Mesenchymal stem cell (in vitro differentiated cells and primary cell): ENCODE results near the gene QPRT.
"Not testable (repeated sequence)": the region's sequence is repeated elsewhere in the genome, so short reads cannot be mapped to it uniquely, and the experiment has no call there.

ENCODE experiments used
- DNase-seq: peaks from one replicate; pipeline ENCODE4 v3.0.0-alpha.2; 2013
- H2AFZ ChIP-seq: one replicate; pipeline ENCODE4 v1.6.1; 2013; ENCODE audit warnings: low read depth, mild to moderate bottlenecking, control low read depth, inconsistent platforms, low read length, moderate library complexity
- H2AK5ac ChIP-seq: 2 replicates; pipeline ENCODE4 v1.6.1; 2013; ENCODE audit warnings: low read length, moderate library complexity, mild to moderate bottlenecking, inconsistent platforms; ENCODE audit not compliant: severe bottlenecking
- H2BK120ac ChIP-seq: one replicate; pipeline ENCODE4 v1.6.1; 2013; ENCODE audit warnings: low read depth, mild to moderate bottlenecking, inconsistent platforms, low read length, moderate library complexity
- H2BK12ac ChIP-seq, 2 experiments: one replicate each; pipeline ENCODE4 v1.6.1; 2013; ENCODE audit warnings: inconsistent platforms in 2 of 2, low read length in 2 of 2, mild to moderate bottlenecking in 2 of 2, moderate library complexity in 2 of 2, control low read depth in 1 of 2
- H2BK15ac ChIP-seq: one replicate; pipeline ENCODE4 v1.6.1; 2013; ENCODE audit warnings: mild to moderate bottlenecking, low read depth, inconsistent platforms; ENCODE audit not compliant: poor library complexity, severe bottlenecking
- H2BK5ac ChIP-seq: 2 replicates; pipeline ENCODE4 v1.6.1; 2013; ENCODE audit warnings: low read depth, mild to moderate bottlenecking, low read length, control low read depth, inconsistent platforms; ENCODE audit not compliant: poor library complexity, severe bottlenecking
- H3K14ac ChIP-seq, 2 experiments: one replicate each; pipeline ENCODE4 v1.6.1; 2013; ENCODE audit warnings: inconsistent platforms in 2 of 2, low read length in 2 of 2, control low read depth in 1 of 2, mild to moderate bottlenecking in 1 of 2, moderate library complexity in 1 of 2
- H3K18ac ChIP-seq, 2 experiments: one replicate each; pipeline ENCODE4 v1.6.1; 2013; ENCODE audit warnings: inconsistent platforms in 2 of 2, low read length in 2 of 2, control low read depth in 1 of 2, low read depth in 1 of 2, mild to moderate bottlenecking in 1 of 2
- H3K23ac ChIP-seq, 2 experiments: one replicate each; pipeline ENCODE4 v1.6.1; 2013; ENCODE audit warnings: inconsistent platforms in 2 of 2, low read length in 2 of 2, mild to moderate bottlenecking in 2 of 2, moderate library complexity in 2 of 2, control low read depth in 1 of 2
- H3K27ac ChIP-seq: 2 replicates; pipeline ENCODE4 v1.5.1; 2013; ENCODE audit warnings: mild to moderate bottlenecking, moderate library complexity, low read length, control low read depth, inconsistent platforms; ENCODE audit not compliant: poor library complexity, severe bottlenecking
- H3K27me3 ChIP-seq, 2 experiments: 2 replicates each; pipeline versions ENCODE4 v1.6.1 to v1.7.0; 2013; ENCODE audit warnings: low read length in 2 of 2, mild to moderate bottlenecking in 2 of 2, moderate library complexity in 2 of 2, control low read depth in 1 of 2, inconsistent platforms in 1 of 2; ENCODE audit not compliant: control insufficient read depth in 1 of 2, insufficient read depth in 1 of 2
- H3K36me3 ChIP-seq, 2 experiments: 2 replicates each; pipeline versions ENCODE4 v1.6.1 to v1.7.0; 2013; ENCODE audit warnings: low read length in 2 of 2, control low read depth in 1 of 2, inconsistent platforms in 1 of 2, low read depth in 1 of 2, mild to moderate bottlenecking in 1 of 2; ENCODE audit not compliant: insufficient read depth in 2 of 2, control insufficient read depth in 1 of 2
- H3K4ac ChIP-seq, 2 experiments: one replicate each; pipeline ENCODE4 v1.6.1; 2013; ENCODE audit warnings: inconsistent platforms in 2 of 2, low read length in 2 of 2, mild to moderate bottlenecking in 2 of 2, moderate library complexity in 2 of 2, control low read depth in 1 of 2, low read depth in 1 of 2
- H3K4me1 ChIP-seq: 2 replicates; pipeline ENCODE4 v1.6.1; 2013; ENCODE audit warnings: low read depth, low read length, control low read depth; ENCODE audit not compliant: control insufficient read depth, insufficient read depth
- H3K4me2 ChIP-seq: 2 replicates; pipeline ENCODE4 v1.6.1; 2013; ENCODE audit warnings: low read length, mild to moderate bottlenecking, inconsistent platforms; ENCODE audit not compliant: poor library complexity, severe bottlenecking
- H3K4me3 ChIP-seq, 2 experiments: 2 replicates each; pipeline versions ENCODE4 v1.5.1 to v1.7.0; 2013; ENCODE audit warnings: low read length in 2 of 2, mild to moderate bottlenecking in 2 of 2, control low read depth in 1 of 2, low read depth in 1 of 2; ENCODE audit not compliant: insufficient read depth in 1 of 2
- H3K79me1 ChIP-seq: replicated peaks from 2 replicates; pipeline ENCODE4 v1.6.1; 2013; ENCODE audit warnings: mild to moderate bottlenecking, control low read depth, low read length, inconsistent platforms; ENCODE audit not compliant: poor library complexity, severe bottlenecking
- H3K9ac ChIP-seq: 2 replicates; pipeline ENCODE4 v1.7.0; 2013; ENCODE audit warnings: mild to moderate bottlenecking, low read length, moderate library complexity
- H3K9me3 ChIP-seq: 2 replicates; pipeline ENCODE4 v1.7.0; 2013; ENCODE audit warnings: mild to moderate bottlenecking, low read length; ENCODE audit not compliant: control insufficient read depth
- H4K8ac ChIP-seq: one replicate; pipeline ENCODE4 v1.6.1; 2013; ENCODE audit warnings: inconsistent platforms, mild to moderate bottlenecking, low read length, moderate library complexity
- H4K91ac ChIP-seq: one replicate; pipeline ENCODE4 v1.6.1; 2013; ENCODE audit warnings: mild to moderate bottlenecking, low read length, inconsistent platforms
- WGBS: methylation state at CpG from one replicate; pipeline ENCODE4 v1.1.7; 2013; ENCODE audit warnings: mixed read lengths; 5-methylcytosine and 5-hydroxymethylcytosine counted together

QPRT gene

DNA sequence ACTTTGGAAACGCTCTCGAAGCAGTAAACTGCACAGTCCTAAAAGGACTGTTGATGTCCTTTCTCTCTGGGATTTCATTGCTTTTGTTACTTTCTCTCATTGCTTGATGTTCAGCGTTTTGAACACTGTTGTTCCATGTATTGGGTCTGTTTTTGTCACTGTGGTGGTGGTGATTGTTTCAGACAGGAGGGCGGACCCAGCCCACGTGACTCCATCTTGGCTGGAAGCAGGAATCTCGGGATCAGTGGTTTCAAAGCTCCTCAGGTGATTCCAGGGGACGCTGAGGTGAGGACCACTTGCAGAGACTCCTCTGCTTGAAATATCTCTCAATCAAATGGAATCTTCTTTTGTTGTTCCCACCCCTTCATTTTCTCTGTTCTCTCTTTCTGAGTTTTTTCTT is 48.5 kb downstream of the QPRT start:
- H3K4ac ChIP-seq = no peak overlapping the region
- no peak overlapping the region for H4K91ac ChIP-seq
- H3K27me3 ChIP-seq = peaks cover 0 to 23% of the 10 kb centered on the region in 2 experiments
- no peak overlapping the region for H3K23ac ChIP-seq
- H2BK12ac ChIP-seq = no peak overlapping the region
- H3K4me3 ChIP-seq = no peak overlapping the region
- no peak overlapping the region for H2BK5ac ChIP-seq
- no peak overlapping the region for H3K9ac ChIP-seq
- H4K8ac ChIP-seq = no peak overlapping the region
- DNase-seq = no peak
- peaks cover 1% of the 10 kb centered on the region for H3K4me1 ChIP-seq
- no peak overlapping the region for H3K27ac ChIP-seq
- no peak overlapping the region for H2BK120ac ChIP-seq
- no peak overlapping the region for H3K4me2 ChIP-seq
- no peaks in the 10 kb centered on the region for H3K79me1 ChIP-seq
- no peaks in the 10 kb centered on the region for H3K9me3 ChIP-seq
- no peak overlapping the region for H2BK15ac ChIP-seq
- H2AK5ac ChIP-seq = no peak overlapping the region
- no peaks in the 10 kb centered on the region for H3K36me3 ChIP-seq
- no peak overlapping the region for H3K18ac ChIP-seq
- WGBS = 79% methylated on average over 7 of the region's 7 CpGs
- no peak overlapping the region for H2AFZ ChIP-seq
- no peak overlapping the region for H3K14ac ChIP-seq

DNA sequence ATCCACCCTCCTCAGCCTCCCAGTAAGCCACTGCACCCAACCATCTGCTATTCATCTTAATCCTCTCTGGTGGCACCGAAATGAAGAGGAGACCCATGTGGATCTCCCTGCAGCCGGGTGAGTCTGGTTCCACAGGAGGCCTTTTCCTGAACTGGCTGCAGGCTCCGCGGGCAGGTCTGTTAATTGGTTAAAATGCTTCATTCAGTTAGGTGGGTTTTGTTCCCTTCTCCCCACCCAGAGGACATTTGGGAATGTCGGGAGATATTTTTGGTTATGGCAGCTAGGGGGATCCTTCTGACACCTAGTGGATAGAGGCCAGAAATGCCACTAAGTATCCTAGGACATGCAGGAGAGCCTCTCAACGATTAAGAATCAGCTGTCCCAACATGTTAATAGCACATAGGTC is 50.1 kb downstream of the QPRT start:
- no peak overlapping the region for H3K27ac ChIP-seq
- H3K14ac ChIP-seq = no peak overlapping the region
- H2AFZ ChIP-seq = no peak overlapping the region
- peak overlapping the region; percentile 26 for H3K9ac ChIP-seq
- no peak overlapping the region for H3K23ac ChIP-seq
- no peaks in the 10 kb centered on the region for H3K36me3 ChIP-seq
- no peak overlapping the region for H2BK5ac ChIP-seq
- peak; percentile 61 for DNase-seq
- H3K4me2 ChIP-seq = peak overlapping the region; percentile 31
- 87% methylated on average over 3 of the region's 6 CpGs for WGBS
- H2BK120ac ChIP-seq = no peak overlapping the region
- no peaks in the 10 kb centered on the region for H3K9me3 ChIP-seq
- no peaks in the 10 kb centered on the region for H3K79me1 ChIP-seq
- no peak overlapping the region for H3K4ac ChIP-seq
- H2BK15ac ChIP-seq = no peak overlapping the region
- H3K27me3 ChIP-seq = peaks cover 0 to 26% of the 10 kb centered on the region in 2 experiments
- H2AK5ac ChIP-seq = no peak overlapping the region
- H3K4me1 ChIP-seq = peaks cover 1% of the 10 kb centered on the region
- peak overlapping the region in 1 of 2 experiments; percentile 59 for H3K4me3 ChIP-seq
- H4K91ac ChIP-seq = no peak overlapping the region
- no peak overlapping the region for H3K18ac ChIP-seq
- H4K8ac ChIP-seq = no peak overlapping the region
- no peak overlapping the region for H2BK12ac ChIP-seq

DNA sequence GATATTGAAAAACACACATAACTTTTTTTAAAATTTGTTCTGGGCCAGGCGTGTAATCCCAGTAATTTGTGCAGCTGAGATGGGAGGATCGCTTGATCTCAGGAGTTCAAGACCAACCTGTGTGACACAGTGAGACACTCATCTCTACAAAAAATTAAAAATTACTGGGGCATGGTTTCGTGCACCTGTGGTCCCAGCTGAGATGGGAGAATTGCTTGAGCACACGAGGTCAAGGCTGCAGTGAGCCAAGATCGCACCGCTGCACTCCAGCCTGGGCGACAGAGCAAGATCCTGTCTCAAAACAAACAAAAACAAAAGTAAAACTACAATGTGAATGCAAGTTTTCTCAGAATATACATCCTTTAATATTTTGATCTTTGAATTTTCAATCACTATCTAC is 51.7 kb downstream of the QPRT start:
- no peak overlapping the region for H3K4me2 ChIP-seq
- H3K4me3 ChIP-seq = no peak overlapping the region
- H3K9ac ChIP-seq = no peak overlapping the region
- no peak overlapping the region for H3K14ac ChIP-seq
- no peak overlapping the region for H2BK5ac ChIP-seq
- peaks cover 2 to 26% of the 10 kb centered on the region in 2 experiments for H3K27me3 ChIP-seq
- H2BK12ac ChIP-seq = no peak overlapping the region
- H4K8ac ChIP-seq = no peak overlapping the region
- no peaks in the 10 kb centered on the region for H3K9me3 ChIP-seq
- 86% methylated on average over 7 of the region's 7 CpGs for WGBS
- no peak overlapping the region for H3K27ac ChIP-seq
- no peak overlapping the region for H3K23ac ChIP-seq
- no peak overlapping the region for H2BK15ac ChIP-seq
- H2AFZ ChIP-seq = no peak overlapping the region
- no peak overlapping the region for H2AK5ac ChIP-seq
- H3K4ac ChIP-seq = no peak overlapping the region
- H3K4me1 ChIP-seq = peaks cover 1% of the 10 kb centered on the region
- no peak overlapping the region for H2BK120ac ChIP-seq
- no peak overlapping the region for H4K91ac ChIP-seq
- DNase-seq = no peak
- no peak overlapping the region for H3K18ac ChIP-seq
- H3K36me3 ChIP-seq = no peaks in the 10 kb centered on the region
- no peaks in the 10 kb centered on the region for H3K79me1 ChIP-seq

DNA sequence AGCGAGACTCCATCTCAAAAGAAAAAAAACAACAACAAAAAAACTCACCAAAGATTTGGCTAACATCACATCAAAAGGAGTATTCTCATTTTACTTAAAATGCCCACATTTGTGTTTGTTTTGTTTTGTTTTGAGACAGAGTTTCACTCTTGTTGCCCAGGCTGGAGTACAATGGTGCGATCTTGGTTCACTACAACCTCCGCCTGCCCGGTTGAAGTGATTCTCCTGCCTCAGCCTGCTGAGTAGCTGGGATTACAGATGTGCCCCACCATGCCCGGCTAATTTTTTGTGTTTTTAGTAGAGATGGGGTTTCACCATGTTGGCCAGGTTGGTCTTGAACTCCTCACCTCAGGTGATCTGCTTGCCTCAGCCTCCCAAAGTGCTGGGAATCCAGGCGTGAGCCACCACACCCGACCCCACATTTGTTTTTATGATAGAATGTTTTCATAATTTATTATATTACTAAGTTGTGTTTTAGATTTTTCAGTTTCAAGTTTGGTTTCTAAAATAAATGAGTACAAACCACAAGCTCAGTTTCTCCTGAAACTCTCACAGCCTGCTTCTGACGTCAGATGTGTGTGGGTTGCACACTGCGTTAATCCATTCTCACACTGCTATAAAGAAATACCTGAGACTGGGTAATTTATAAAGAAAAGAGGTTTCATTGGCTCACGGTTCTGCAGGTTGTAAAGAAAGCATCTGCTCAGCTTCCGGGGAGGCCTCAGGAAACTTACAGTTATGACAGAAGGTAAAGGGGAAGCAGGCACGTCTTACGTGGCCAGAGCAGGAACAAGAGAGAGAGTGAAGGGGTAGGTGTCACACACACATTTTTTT is 53.0 kb downstream of the QPRT start:
- WGBS = 95% methylated on average over 9 of the region's 13 CpGs
- H3K9ac ChIP-seq, H3K36me3 ChIP-seq, H2AFZ ChIP-seq, H3K18ac ChIP-seq, H3K4ac ChIP-seq, H3K9me3 ChIP-seq, H3K4me2 ChIP-seq, H3K79me1 ChIP-seq, H3K4me3 ChIP-seq, H4K91ac ChIP-seq, H3K27ac ChIP-seq, H3K23ac ChIP-seq, H2BK15ac ChIP-seq, H2BK12ac ChIP-seq, H2BK5ac ChIP-seq, H3K14ac ChIP-seq, H3K4me1 ChIP-seq, H2BK120ac ChIP-seq, H2AK5ac ChIP-seq, H4K8ac ChIP-seq, DNase-seq: not testable (repeated sequence)
- H3K27me3 ChIP-seq = peaks cover 10 to 31% of the 10 kb centered on the region in 2 experiments
